Stimulated activated CD4-positive, alpha-beta T cell treated with anti-CD3 and anti-CD28 coated beads, Interleukin-4, amount 100 ng/mL, for 48 hours (primary cell): ENCODE data around the gene VPS54.
"Not testable (repeated sequence)": the region's sequence is repeated elsewhere in the genome, so short reads cannot be mapped to it uniquely, and the experiment has no call there.

ENCODE experiments used
- DNase-seq, 2 donors: peaks; one replicate each; pipeline ENCODE4 v3.0.0-alpha.2; 2020; ENCODE audit warnings: low read depth in 2 of 2

The VPS54 gene

GRCh38 chr2:64021578-64021977, 2.4 kb upstream of the VPS54 start:
- DNase-seq, result no peak

GRCh38 chr2:64019975-64020528, 824 bp upstream of the VPS54 start:
- DNase-seq, result no peak

- DNase-seq, result no peak
Observed at GRCh38 chr2:64018701-64019082, 536 bp downstream of the VPS54 start.

GRCh38 chr2:64017811-64018700, 1.2 kb downstream of the VPS54 start:
- no peak for DNase-seq

GRCh38 chr2:64015898-64016297, 3.3 kb downstream of the VPS54 start:
- DNase-seq, result no peak

- DNase-seq, result no peak
Observed at GRCh38 chr2:64015391-64015790, 3.8 kb downstream of the VPS54 start.

GRCh38 chr2:64014628-64015027, 4.6 kb downstream of the VPS54 start:
- DNase-seq, result no peak

GRCh38 chr2:64013053-64013452, 6.2 kb downstream of the VPS54 start:
- DNase-seq, result no peak

- no peak for DNase-seq
Observed at GRCh38 chr2:64012115-64012514, 7.1 kb downstream of the VPS54 start.

GRCh38 chr2:64008434-64009009, 10.7 kb downstream of the VPS54 start:
- DNase-seq, result no peak

- DNase-seq, result no peak
Observed at GRCh38 chr2:64007924-64008323, 11.3 kb downstream of the VPS54 start.

- DNase-seq, result no peak
Observed at GRCh38 chr2:64005707-64006356, 13.4 kb downstream of the VPS54 start.

- no peak for DNase-seq
Observed at GRCh38 chr2:64003239-64003638, 16.0 kb downstream of the VPS54 start.

GRCh38 chr2:64001382-64002101, 17.7 kb downstream of the VPS54 start:
- DNase-seq, result no peak

GRCh38 chr2:64000630-64001381, 18.4 kb downstream of the VPS54 start:
- DNase-seq, result no peak

- DNase-seq, result no peak
Observed at GRCh38 chr2:63999049-63999448, 20.2 kb downstream of the VPS54 start.

GRCh38 chr2:63996582-63997198, 22.5 kb downstream of the VPS54 start:
- DNase-seq, result not testable (repeated sequence)

- DNase-seq, result not testable (repeated sequence)
Observed at GRCh38 chr2:63994329-63995070, 24.7 kb downstream of the VPS54 start.

GRCh38 chr2:63993871-63994270, 25.4 kb downstream of the VPS54 start:
- DNase-seq, result no peak

- DNase-seq, result not testable (repeated sequence)
Observed at GRCh38 chr2:63993130-63993584, 26.1 kb downstream of the VPS54 start.
